HCT116 (cell line): ENCODE data around the gene POLR3A.

Source experiments
- EZH2 ChIP-seq: fragments of 200-600 bp; sonication (generic); IDR thresholded peaks from 2 replicates; pipeline ENCODE4 v1.6.1; 2017; ENCODE audit warnings: antibody characterized with exemption, mixed run types
- POLR2A ChIP-seq: IDR thresholded peaks from 2 replicates; pipeline ENCODE4 v1.7.0; 2011; ENCODE audit warnings: borderline replicate concordance; ENCODE audit not compliant: insufficient read depth, insufficient read length; ENCODE audit errors: extremely low read depth
- POLR2AphosphoS5 ChIP-seq: IDR thresholded peaks from 2 replicates; pipeline ENCODE4 v1.6.1; 2011; ENCODE audit warnings: mild to moderate bottlenecking, low read depth, low read length, moderate library complexity
- TF ChIP-seq, protein P1 (sequence below), 3 experiments: fragments of 200-600 bp in 1 of 3; sonication (generic) in 1 of 3; IDR thresholded peaks in 2 of 3; conservative IDR thresholded peaks in 1 of 3; 2 replicates each; pipeline ENCODE4 v1.5.1; 2012 to 2017; ENCODE audit warnings: low read depth in 2 of 3, low read length in 2 of 3, antibody characterized with exemption in 1 of 3, borderline replicate concordance in 1 of 3, control low read depth in 1 of 3, mild to moderate bottlenecking in 1 of 3, mixed read lengths in 1 of 3, mixed run types in 1 of 3, moderate library complexity in 1 of 3; ENCODE audit not compliant: insufficient read depth in 1 of 3

DNA sequence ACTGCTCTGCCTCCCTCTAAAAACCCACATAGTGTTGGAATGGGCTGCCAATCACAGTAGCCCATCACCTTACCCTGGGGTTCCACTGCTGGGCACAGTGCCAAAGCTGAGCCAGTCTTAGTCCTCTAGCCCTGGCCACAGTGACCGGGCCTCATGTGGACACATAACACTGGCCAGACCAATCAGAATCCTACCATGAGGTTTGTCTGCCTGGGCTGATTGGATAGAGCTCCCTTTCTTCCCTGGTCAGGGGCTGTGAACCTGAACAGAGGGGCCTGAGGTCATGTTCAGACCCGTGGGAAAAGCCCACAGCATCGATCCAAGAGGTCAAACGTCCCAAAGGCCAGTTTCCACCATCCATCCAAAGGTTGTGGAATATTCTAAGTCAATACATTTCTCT, 108.8 kb downstream of the POLR3A start:
- TF ChIP-seq, protein P1, sequence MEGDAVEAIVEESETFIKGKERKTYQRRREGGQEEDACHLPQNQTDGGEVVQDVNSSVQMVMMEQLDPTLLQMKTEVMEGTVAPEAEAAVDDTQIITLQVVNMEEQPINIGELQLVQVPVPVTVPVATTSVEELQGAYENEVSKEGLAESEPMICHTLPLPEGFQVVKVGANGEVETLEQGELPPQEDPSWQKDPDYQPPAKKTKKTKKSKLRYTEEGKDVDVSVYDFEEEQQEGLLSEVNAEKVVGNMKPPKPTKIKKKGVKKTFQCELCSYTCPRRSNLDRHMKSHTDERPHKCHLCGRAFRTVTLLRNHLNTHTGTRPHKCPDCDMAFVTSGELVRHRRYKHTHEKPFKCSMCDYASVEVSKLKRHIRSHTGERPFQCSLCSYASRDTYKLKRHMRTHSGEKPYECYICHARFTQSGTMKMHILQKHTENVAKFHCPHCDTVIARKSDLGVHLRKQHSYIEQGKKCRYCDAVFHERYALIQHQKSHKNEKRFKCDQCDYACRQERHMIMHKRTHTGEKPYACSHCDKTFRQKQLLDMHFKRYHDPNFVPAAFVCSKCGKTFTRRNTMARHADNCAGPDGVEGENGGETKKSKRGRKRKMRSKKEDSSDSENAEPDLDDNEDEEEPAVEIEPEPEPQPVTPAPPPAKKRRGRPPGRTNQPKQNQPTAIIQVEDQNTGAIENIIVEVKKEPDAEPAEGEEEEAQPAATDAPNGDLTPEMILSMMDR (IDR thresholded peaks at IDR 0.05 in 2 of 3, conservative IDR thresholded peaks at IDR 0.05 in 1 of 3; ENCODE audit: borderline replicate concordance in 1 of 3, insufficient read depth in 1 of 3, low read depth in 2 of 3, low read length in 2 of 3) = no peak
- TF ChIP-seq EZH2 (no peak), POLR2AphosphoS5 (no peak), POLR2A (no peak)
